ENCODE data around the gene AGPAT3.

The AGPAT3 gene

DNA sequence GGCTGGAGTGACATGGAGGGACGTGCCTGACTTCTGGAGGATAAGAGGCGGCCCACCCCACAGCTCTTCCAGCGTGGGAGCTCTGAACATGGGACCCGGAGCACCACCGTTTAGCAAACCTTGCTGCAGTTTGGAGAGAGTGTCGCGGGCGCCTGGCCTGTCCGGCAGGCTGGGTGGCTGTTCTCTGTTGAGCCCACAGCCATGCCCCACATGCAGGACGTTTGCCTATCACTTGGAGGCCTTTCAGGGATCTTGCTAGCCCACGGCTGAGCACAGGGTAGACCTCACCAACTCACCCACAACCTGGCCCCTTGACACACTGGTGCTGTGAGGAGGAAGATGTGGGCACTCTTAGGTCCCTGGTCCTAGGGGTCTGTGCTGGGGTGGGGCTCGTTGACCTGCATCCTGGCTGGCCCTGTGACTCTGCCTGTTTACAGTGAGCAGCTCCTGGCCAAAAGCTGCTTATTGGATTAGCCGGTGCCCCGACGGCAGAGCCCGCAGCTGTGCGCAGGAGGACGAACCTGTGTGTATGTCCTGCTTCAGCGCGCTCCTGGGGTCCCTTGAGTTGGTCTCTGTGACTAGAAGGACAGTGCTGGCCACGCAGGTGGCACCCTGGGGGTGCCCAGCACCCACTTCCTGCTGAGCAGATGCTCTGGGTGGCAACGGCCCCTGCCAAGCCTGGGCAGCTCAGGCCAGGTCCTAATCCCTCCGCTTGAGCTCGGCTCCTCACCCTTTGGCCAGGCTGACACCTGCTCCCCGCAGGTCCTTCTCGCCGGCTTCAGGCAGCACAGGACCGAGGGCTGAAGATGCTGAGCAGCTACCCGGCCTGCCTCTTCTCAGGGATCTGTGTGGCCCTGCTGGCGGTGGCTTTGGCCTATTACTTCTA, 74.7 kb downstream of the AGPAT3 start:
- no peak for DNase-seq

DNA sequence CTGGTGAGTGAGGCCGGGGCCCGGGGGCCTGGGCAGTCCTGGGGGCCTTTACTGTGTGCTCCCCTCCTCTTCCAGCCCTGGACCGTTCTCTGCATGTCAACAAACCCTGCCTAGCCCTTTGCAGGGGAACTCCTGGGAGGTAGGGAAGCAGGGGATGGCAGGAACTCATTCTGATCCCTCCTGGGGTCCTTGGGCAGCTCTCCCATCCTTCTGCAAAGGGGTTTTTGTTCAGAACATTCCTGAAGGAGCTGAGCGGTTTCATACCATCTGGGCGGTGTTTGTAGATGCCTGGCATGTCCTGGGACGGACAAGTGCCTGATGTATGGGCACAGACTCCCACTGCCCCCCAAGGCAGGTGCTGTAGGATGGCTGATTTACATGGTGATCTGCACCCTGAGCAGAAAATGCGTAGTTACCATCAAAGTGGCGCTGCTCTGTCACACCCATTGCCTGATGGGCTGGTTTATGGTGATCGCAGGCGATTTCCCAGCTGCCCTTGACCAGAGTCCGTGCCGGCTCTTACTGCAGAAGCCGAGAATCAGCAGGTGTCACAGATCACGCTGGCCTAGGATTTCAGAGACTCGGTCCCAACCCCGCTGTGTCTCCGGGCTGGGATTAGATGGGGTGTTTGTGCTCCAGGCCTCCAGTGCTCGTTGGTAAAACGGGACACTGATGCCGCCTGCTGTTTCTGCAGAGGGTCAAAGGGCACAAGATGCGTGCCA, 75.5 kb downstream of the AGPAT3 start:
- DNase-seq = no peak

DNA sequence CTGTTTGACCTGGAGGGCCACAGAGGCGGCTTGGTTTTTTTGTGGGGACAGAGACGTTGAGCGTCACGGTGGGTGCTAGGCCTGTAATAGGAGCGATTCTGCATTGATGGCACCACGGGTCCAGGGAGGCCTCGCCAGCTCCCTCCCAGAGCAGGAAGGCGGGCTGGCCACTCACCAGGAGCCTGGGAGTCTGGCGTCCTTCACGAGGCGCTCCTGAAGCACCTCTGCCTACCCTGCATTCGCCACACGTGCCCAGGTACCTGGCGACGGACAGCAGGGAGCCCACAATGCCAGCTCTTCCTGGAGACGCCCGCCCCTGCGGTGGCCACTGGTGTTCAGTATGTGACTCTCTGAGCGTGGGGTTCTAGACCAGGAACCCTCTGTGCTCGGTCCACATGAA, 77.2 kb downstream of the AGPAT3 start:
- no peak for DNase-seq

DNA sequence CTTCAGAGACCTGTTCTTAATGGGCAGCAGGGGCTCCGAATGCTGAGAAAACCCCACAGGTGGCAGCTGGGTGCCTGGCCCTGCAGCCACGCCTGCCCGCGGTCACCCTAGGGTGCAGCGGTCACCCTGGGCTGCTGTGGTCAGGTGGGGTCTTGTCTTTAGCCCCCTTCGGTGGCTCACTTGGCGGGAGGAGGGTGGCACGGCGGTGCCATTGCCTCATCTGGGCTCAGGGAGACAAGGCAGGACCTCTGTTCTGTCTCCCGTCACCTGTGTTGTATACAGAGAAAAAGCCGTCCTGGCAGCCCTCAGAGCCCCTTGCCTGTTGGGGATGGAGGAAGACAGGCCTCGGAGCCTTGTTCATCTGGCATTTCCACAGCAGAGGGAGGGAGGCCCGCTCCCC, 77.6 kb downstream of the AGPAT3 start:
- no peak for DNase-seq

DNA sequence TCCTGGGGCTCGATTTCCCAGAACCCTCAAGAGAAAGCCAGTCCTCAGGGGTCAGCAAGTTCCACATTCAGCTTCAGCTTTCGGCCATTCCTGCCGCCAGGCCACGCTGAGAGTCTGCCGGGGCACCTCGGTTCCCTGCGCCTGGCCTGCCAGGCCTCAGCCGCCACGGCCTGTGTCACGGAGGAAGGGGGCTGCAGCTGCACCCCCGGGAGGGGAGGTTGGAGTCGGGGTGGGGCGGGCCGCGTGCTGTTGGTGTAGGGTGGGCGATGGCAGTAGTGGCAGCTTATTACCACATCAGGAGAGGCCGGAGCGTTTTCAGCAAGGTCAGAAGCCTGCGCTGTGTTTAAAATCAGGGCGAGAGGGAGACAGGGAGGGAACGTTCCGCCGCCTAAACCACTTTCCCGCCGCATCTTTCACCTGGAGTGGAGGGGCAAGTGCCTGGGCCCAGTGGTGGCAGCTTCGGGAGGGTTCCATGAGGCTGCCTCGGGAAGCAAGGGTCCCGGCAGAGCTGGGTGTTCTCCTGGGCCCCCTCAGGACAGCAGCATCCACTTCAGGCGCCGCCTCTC, 78.6 kb downstream of the AGPAT3 start:
- no peak for DNase-seq

DNA sequence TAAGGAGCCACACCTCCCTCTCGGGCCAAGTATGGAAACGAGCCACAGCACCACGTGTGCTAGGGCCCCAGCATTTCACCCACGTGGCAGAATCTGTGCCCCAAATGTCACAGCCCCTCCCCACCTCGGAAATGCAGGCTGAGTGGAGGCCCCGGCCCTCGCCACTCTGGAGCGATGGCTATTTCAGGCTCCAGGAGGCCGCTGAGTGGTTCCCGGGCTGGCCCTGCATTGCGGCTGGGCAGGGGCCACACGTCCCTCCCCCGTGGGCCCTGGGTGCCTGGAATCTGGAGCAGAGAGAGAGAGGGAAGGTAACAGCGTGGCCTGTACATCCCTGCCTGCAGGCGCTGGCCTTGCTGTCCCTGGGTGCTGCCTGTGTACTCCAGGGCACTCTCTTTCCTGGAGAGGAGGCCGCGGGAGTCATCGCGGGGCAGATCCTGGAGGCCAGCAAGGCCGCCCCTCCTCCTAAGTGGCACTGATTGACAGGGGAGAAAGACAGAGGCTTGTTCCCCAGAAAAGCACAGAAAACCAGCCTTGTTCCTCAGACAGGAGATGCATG, 79.1 kb downstream of the AGPAT3 start:
- DNase-seq = no peak

DNA sequence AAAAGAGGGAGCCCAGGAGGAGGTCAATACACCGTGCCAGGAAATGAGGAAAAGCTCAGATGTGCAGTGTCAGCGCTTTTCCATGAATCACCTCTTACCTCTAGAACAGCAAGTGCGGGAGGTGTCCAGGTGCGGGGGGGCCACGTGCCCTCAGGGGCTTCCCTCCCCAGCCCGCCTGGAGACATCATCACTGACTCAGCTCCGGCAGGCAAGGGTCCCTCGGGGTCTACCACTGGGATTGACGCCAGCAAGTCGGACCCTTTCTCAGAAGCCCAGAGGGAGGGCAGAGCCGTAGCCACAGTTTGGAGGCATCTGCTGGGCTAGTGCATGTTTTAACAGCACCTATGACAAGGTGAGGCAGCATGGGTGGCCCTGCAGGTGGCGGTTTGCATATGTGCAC, 79.7 kb downstream of the AGPAT3 start:
- DNase-seq = no peak

DNA sequence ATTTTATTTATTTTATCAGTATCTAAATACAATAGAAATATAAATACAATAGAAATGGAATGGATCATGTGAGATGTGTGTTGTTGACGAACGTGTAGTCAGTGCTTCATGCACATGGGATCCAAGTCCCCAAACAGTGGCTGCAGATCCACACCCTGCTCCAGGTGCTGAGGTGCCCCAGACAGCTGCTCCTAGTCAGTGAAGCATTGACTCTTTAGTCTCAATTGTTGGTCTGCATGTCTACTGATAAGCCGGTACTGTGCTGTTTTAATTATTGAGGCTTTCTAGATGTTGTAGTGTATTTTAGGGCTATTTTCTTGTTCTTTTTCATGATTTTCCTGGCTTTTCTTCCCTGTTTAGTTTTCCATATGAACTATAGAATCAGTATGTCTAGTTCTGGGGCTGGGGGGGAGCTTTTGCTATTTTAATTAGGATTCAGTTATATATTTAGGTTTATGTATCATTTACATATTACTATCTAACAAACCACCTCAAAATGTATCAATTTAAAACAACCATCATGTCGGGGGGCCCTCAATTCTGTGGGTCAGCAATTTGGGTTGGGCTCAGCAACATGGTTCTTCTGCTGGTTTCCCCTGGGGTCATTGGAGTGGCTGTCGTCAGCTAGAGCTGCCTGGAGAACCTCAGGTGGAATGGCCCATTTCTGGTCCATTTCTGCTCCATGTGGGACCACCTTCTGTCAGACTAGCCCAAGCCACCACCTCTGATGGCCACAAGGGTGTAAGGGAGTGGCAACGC, 83.9 kb downstream of the AGPAT3 start:
- DNase-seq = no peak

DNA sequence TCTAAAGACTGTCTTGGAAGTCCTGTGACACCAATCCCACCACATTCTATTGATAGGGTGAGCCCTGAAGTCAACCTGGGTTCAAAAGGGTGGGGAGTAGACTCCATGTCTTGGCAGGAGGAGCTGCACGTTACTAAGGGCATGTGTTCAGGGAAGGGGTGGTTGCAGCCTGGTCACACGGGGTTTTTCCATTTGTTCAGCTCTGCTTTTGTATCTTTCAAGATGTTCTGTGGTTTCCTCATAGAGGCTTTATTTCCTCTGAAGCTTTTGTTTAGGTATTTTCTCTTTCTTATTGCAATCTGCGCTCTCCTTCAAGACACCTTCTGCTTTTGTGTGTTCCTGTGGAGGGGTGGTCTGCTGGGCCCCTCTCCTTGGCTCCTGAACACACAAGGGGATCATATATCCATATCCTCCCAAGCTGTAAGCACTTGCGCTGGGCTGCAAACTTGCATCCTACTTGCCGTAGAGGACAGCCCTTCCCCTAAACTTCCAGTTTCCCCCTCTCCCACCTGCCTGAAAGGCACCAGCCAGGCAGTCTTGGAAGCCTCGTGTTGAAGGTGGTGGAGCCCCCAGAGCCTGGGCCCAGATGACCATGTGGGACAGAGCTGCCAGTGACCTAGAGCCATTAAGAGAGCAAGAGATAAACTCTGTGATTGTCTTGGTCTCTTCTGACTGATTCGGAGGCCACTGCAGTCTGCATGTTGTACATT, 84.6 kb downstream of the AGPAT3 start:
- DNase-seq = no peak

DNA sequence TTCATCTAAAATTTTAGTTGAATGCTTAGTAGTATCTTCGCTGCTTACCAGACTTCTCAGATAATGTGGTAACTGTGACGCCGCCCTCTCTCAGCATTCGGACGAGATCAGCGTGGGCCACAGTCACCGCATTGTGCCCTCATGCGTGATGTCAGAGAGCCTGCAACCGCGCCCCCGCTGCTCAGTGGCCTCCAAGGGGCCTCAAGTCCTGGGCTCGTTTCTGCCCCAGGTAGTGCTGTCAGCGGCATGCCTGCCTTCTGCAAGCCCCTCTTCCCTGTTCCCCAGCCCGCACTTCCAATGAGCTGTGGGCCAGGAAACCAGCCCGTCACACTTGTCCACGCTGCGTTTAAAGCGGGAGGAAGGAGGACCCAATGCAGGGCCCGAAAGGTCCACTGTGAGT, 85.5 kb downstream of the AGPAT3 start:
- DNase-seq = no peak

DNA sequence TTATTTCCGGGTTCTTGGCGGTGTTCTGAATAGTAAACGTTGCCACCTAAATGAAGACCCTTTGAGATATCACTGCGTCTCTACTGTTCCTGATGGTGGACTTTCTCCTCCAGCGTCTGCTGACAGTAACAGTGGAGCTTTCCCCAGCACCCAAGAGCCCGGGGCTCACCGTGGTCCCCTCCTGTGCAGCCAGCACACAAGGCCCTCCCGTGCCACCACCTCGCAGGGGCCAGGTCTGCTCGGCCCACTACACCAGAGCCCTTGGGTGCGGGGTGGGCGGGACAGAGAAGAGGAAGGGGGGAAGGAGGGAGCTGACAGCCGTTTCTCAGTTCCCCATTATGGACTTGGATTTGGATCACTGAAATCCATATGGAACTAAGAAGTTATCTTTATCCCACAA, 85.9 kb downstream of the AGPAT3 start:
- DNase-seq = no peak

DNA sequence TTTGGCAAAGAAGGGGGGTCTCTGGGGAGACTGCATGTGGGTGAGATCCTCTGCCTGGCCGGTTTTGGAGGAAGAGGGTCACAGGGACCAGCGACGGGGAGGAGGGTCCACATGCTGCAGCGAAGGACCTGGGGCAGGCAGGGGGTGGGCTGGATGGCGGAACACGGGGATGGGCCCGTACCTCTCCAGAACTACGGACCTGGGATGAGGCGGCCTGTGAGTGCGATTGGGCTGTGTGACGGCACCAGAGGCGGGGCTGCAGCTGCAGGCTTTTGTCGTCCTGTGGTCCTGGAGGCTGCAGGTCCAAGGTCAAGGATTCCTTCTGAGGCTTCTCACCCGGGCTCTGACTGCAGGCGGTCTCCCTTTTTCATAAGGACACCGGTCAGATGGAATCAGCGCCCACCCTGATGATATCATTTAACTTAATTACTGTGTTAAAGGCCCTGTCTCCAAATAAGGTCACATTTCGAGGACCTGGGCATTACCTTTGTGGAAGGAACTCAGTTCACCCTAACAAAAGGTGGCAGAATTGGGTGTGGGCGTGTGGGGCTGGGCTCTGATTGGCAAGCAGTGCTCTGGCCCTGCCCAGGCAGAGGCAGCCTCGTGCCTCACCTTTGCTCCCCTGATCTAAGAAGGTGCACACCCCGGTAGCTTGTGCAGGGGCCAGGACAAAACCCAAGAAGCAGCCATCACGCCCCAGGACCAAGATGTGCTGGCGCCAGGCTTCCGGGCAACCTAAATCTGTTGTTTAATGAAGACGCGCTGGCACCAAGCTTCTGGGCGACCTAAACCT, 87.1 kb downstream of the AGPAT3 start:
- no peak for DNase-seq

DNA sequence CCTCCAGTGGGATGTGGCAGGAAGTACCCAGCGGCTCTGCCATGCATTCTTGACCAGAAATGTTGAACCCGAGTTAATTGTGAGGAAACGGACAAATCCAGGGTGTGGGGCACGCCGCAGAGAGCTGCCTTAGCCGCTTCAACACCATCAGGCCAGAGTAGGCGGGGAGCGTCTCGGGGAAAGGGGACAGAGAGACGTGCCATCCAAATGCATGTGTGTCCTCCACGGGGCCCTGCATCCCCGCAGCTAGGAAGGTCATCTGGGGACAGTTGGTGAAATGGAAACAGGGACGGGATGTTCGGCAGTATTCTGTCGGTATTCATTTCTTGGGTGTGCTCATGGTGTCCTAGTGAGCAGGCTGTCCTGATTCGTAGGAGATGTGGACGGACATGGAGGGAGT, 88.0 kb downstream of the AGPAT3 start:
- DNase-seq = no peak

DNA sequence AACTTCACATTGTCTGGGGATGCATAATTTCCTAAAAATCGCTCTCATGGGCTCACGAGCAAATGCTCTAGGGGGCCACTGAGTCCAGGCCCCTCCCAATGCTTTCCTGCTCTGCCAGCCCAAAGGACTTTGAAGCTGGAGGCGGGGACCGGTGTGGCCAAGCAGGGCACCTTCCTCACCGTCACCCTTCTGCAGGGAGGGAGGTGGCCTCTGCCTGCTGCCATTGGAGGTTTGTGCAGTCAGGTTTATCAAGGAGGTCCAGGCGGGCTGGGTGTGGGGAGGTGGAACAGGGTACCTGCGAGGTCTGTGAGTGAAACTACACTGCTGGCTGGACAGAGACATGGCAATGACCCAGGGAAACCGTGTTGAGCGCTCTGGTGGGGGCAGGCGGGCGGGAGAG, 89.0 kb downstream of the AGPAT3 start:
- DNase-seq = no peak

DNA sequence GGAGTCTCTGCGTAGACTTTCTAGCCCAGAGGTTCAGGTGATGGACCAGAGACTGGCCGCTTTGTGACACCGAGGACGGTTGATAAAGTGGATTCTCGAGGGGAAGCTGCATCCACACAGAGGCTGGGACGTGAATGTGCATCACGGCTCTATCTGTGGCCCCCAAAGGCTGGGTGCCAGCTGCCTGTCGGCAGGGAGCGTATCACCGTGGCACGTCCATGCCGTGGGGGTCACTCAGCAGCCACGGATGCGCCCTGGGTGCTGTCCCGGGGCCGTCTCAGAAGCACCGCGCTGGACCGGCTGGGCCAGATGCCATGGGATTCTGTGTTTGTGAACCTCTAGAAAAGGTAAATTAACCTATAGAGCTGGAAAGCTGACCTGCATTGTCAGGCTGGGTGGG, 89.9 kb downstream of the AGPAT3 start:
- no peak for DNase-seq

DNA sequence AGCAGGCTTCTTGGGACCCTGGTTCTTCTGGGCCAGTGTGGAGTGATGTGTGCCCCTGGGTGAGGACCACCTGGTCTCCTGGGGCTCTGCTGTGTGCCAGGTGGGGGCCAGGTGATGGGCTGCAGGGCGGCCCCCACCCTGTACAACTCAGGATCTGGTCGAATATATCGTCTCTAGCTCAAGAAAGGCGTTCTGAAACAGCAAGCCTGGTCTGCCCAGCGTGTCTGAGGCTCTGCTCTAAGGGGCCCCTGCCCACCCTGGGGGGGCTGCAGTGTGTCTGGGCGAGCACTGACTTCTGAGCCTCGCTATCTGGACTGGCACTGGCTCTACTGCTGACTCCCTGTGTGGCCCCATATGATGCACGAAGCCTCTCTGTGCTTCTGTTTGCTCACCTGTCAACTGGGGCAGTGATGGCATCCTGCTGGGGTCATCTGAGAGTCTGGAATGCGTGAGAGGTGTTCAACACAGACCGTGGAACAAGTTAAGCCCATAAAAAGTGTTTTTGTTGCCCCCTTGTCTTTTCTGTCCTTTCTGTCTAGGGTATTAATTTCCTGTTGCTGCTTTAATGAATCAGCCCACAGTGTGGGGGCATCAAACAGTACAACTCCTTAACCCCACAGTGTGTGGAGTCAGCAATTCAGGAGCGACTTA, 91.1 kb downstream of the AGPAT3 start:
- no peak for DNase-seq

DNA sequence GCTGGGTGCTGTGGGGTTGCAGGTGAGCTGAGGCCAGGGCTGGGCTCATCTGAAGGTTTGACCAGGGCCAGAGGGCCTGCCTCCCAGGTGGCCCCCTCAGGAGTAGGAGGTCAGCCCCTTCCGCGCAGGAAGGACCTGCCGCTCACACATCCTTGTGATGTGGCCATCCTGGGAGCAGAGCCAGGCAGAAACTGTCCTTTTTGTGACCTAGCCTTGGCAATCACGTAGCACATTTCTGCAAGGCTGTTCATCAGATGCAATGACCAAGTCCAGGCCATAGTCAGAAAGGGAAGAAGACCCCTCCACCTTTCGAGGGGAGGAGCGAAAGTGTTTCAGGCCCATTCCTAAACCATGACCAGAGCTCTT, 91.6 kb downstream of the AGPAT3 start:
- no peak for DNase-seq

DNA sequence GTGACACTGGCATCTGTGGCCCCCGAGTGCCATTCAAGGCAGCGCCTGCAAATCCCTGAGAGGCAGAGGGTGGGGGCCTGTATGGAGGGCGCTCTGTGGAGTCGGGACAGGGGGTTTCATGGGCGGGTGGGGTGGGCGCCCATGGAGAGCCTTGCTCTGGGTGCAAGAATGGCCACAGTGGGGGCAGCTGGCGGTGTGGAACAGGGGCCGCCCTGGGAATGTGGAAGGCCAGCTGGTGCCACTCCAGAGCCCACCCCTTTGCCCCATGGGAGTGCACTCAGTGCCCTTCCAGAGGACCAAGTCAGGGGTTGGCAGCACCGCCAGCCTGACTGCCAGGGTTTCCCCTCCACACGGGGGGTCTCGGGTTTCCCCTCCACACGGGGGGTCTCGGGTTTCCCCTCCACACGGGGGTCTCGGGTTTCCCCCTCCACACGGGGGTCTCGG, 92.1 kb downstream of the AGPAT3 start:
- DNase-seq = no peak

DNA sequence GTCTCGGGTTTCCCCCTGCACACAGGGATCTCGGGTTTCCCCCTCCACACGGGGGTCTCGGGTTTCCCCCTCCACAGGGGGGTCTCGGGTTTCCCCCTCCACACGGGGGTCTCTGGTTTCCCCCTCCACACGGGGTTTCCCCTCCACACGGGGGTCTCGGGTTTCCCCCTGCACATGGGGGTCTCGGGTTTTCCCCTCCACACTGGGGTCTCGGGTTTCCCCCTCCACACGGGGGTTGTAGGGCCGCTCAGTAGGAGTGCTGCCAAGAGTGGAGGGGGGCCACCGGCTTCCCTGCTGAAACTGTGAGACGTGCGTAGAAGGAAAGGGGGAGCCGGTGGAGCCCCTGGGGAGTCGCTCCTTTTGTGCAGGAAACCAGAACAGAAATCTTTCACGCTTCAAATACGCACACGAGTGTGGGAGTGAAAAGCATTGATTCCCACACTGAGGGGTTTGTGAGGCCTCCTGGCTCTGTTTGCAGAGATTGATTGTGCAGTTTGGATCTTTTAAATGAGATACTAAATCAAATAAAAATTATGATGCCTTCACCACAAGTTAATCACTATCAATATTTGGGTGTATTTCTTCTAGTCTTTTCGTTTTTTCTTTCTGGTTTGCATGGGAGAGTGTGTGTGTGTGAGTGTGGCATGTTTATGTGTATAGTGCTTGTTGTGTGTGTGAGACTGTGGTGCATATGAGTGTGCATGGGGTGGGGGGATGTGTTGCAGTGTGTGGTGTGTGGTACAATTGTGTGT, 92.8 kb downstream of the AGPAT3 start:
- no peak for DNase-seq
